H54 (cell line): ENCODE measurements around the gene PLCZ1.
"Not testable (repeated sequence)": the region's sequence is repeated elsewhere in the genome, so short reads cannot be mapped to it uniquely, and the experiment has no call there.

Experiments
- DNase-seq: peaks from one replicate; pipeline ENCODE4 v3.0.0; 2011; ENCODE audit warnings: low spot score, mixed read lengths; ENCODE audit not compliant: insufficient read length
- FAIRE-seq: peaks from 3 replicates; lab custom pipeline; 2011; peaks lifted over from hg19 to GRCh38; lab: Jason Lieb, UNC
- POLR2A ChIP-seq: IDR thresholded peaks from 2 replicates; pipeline ENCODE4 v1.6.1; 2011; ENCODE audit warnings: low read depth, mild to moderate bottlenecking, low read length

PLCZ1 gene, protein sequence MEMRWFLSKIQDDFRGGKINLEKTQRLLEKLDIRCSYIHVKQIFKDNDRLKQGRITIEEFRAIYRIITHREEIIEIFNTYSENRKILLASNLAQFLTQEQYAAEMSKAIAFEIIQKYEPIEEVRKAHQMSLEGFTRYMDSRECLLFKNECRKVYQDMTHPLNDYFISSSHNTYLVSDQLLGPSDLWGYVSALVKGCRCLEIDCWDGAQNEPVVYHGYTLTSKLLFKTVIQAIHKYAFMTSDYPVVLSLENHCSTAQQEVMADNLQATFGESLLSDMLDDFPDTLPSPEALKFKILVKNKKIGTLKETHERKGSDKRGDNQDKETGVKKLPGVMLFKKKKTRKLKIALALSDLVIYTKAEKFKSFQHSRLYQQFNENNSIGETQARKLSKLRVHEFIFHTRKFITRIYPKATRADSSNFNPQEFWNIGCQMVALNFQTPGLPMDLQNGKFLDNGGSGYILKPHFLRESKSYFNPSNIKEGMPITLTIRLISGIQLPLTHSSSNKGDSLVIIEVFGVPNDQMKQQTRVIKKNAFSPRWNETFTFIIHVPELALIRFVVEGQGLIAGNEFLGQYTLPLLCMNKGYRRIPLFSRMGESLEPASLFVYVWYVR

DNA sequence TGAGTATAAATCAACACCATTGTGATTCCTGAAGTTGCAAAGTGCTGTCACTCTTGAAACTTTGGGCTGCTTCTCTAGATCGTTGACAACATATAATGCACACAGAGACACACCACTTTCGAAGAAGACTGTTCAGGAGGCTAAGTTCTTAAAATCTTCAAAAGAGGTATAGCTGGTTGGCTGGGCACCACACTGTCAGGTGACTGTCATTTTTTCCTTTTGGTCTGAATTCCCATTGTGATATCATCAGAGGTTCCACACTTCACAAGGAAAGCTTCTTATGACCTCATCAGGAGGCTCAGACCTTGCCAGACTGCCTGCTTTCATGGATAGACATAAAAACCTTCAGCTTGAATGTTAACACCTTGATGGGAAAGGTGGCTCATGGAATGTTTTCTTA is at the start of gene PLCZ1, which contains the start of gene CAPZA3:
Gene PLCZ1 (minus strand): TSS at position 194 of the 400 bp plus-strand sequence. CDS start 641 bp downstream, outside the sequence.
Gene CAPZA3 (plus strand): TSS at position 301 of the 400 bp plus-strand sequence. CDS start 150 bp downstream, outside the sequence.
- DNase-seq (no peak), FAIRE-seq (no peak)
- TF ChIP-seq POLR2A: no peak

DNA sequence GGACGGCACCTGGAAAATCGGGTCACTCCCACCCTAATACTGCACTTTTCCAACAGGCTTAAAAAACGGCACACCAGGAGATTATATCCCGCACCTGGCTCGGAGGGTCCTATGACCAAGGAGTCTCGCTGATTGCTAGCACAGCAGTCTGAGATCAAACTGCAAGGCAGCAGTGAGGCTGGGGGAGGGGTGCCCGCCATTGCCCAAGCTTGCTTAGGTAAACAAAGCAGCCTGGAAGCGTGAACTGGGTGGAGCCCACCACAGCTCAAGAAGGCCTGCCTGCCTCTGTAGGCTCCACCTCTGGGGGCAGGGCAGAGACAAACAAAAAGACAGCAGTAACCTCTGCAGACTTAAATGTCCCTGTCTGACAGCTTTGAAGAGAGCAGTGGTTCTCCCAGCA is 47.7 kb upstream of the PLCZ1 start:
- FAIRE-seq, DNase-seq: not testable (repeated sequence)

- DNase-seq (no peak), FAIRE-seq (no peak)
- TF ChIP-seq POLR2A: no peak
Measured at GRCh38 chr12:18782827-18783226, 45.0 kb upstream of the PLCZ1 start.

DNA sequence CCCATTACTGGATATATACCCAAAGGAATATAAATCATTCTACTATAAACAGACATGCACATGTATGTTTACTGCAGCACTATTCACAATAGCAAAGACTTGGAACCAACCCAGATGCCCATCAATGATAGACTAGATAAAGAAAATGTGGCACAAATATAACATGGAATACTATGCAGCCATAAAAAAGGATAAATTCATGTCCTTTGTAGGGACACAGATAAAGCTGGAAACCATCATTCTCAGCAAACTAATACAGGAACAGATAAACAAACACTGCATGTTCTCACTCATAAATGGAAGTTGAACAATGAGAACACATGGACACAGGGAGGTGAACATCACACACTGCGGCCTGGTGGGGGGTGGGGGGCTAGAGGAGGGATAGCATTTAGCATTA is 28.7 kb upstream of the PLCZ1 start:
- not testable (repeated sequence) for DNase-seq, FAIRE-seq

- FAIRE-seq: no peak
- no peak for TF ChIP-seq POLR2A
- DNase-seq: no peak
Measured at GRCh38 chr12:18755341-18755740, 17.5 kb upstream of the PLCZ1 start.

GRCh38 chr12:18754124-18754707 is 16.4 kb upstream of the PLCZ1 start:
- DNase-seq (no peak), FAIRE-seq (no peak)
- no peak for TF ChIP-seq POLR2A

- FAIRE-seq (no peak), DNase-seq (no peak)
Measured at GRCh38 chr12:18753481-18754123, 15.8 kb upstream of the PLCZ1 start.

DNA sequence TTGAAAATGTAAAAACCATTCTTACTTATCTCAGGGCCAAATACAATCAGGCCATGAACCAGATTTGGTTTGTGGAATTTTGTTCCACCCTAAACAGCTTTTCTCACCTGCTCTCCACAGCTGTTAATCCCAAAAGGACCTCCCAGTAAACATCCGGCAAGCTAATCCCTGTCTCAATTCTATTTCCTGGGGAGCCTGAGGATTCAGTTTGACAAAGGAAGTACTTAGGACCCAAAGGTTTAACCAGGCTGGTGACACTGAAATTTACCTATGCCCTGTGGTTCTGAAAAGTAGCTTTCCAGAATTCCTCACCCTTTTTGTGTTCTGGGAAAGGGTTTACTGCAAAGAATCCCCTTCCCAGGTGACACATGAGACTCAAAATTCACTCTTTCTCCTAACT is 15.1 kb upstream of the PLCZ1 start:
- no peak for TF ChIP-seq POLR2A
- no peak for DNase-seq
- no peak for FAIRE-seq

More at GRCh38 chr12:18753481-18754123, 15.8 kb upstream of the PLCZ1 start:
- TF ChIP-seq POLR2A: no peak

GRCh38 chr12:18752280-18752920 is 14.6 kb upstream of the PLCZ1 start:
- FAIRE-seq (peak; percentile 87), DNase-seq (no peak)
- TF ChIP-seq POLR2A: no peak

DNA sequence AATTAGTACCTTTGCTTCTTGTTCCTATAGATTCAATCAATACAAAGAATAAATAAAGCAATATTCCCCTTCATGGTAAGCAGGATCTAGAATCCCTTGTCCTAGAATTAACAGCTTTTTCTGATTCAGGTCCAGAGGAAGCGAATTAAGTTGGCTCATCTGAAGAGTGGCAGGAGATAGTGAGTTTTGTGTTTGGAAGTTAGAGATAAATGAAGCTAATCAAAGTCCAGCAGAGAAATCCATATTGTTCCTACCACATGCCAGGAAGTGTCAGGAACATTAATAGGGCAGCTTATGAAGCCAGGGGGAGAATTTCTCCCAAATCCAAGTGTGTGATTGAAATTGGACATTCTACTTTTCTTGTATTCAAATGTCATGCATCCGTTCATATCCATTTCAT is 14.1 kb upstream of the PLCZ1 start:
- TF ChIP-seq POLR2A: no peak
- FAIRE-seq (no peak), DNase-seq (no peak)

GRCh38 chr12:18750085-18750484 is 12.3 kb upstream of the PLCZ1 start:
- DNase-seq (no peak), FAIRE-seq (no peak)
- TF ChIP-seq POLR2A: no peak

DNA sequence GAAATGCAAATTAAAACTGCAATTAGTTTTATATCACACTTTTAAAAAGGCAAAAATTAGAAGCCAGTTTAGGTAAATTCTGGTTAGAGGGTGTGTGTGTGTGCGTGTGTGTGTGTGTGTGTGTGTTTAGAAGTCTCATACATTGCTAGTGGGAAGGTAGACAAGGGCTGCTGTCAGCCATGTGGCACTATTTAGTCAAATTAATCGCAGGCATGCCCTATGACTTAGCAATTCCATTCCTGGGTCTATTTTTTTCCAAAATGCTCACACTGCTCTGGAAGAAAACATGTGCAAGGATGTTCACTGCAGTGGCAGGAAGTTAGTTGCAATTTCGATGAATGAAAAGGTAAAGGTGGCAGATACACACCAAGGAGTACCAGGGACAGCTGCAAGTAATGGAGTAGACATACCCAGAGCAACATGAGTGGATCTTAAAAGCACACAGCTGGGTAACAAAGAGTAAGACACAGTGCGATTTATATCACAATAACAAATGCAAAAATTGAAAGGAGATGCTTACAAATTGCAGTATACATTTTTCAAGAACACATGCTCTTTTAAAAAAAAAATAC is 11.7 kb upstream of the PLCZ1 start:
- FAIRE-seq: no peak
- no peak for DNase-seq
- TF ChIP-seq POLR2A: no peak

- TF ChIP-seq POLR2A: no peak
- DNase-seq (peak; percentile 37), FAIRE-seq (peak; percentile 97)
Measured at GRCh38 chr12:18747895-18748294, 10.1 kb upstream of the PLCZ1 start.
